Measurements from ENCODE around the gene EPB41L2.
"Not testable (repeated sequence)": the region's sequence is repeated elsewhere in the genome, so short reads cannot be mapped to it uniquely, and the experiment has no call there.

Gene EPB41L2

DNA sequence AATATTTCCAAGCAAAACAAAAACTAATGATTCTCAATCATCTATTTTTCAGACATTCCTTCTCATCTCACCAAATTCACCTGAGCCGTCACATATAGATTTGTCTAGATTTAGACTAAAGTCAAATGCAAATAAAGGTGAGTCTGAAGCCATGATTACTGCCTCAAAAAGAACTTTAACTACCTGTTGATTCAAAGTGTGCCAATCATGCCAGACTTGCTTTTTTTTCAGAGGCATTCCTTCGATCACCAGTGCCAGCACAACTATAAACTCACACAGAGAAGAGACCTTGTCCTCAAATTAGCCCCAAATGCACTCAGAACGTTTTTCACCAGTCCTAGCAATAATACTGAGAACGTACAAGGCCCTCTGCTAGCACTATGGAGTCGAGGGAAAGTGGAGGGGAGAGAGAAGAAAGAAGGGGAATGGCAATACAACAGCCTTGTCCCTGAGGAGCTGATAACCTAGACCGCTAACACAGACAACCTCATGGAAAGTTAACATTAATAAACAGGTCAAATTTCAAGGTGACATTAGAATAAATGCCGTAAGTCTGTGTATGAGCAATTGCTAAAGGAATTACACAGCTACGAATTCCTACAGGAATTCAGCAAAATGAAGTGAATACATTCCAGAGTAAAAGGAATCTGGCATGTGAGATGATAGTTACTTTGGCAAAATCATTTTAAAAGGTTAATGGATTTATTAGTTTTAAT lies 60.9 kb downstream of the EPB41L2 start:
- no peak for DNase-seq

DNA sequence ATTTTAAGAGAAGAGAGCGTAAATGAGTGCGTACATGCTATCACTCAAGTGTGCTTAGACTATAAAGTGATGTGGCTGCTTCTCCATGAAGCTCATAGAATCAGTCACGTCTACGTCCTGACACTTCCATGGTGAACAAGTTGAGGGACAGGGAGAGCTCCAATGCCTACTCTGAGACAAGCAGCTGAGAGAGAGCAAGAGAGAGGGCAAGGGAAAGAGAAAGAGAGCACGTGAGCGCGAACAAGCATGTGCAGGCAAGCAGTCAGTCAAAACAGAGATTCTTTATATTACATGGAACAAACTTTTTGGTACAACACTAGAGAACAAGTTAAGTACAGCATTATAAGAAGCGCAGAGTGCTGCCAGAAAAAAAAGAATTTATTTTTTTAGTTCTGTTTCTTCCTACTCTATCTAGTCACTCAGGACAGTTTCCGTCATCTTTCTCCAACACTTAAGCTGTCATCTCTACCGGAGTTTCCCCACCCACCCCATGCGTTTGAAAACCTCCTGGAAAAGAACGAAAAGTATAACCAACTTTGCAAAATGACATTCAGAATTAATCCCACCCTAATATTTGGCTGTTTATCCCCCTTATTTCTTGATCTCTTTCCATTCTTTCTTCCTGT lies 61.8 kb downstream of the EPB41L2 start:
- DNase-seq: no peak

DNA sequence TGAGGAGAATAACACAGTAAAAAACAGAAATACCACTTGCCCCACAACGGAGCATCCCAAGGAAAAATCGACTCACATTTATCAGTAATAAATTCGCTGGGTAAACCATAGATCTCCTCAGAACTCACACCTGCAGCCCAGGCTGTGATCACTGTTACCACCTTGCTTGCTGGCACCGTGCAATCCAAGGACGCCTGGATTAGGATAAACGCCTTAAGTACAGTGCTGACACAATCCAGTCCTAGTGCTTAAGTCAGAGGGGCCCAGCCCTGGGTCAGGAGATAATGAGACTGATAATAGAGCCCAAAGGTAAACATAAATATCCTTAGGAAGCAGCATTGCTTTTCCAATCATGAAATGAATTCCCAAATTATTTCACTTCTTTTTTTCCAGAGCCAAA lies 62.5 kb downstream of the EPB41L2 start:
- no peak for DNase-seq

DNA sequence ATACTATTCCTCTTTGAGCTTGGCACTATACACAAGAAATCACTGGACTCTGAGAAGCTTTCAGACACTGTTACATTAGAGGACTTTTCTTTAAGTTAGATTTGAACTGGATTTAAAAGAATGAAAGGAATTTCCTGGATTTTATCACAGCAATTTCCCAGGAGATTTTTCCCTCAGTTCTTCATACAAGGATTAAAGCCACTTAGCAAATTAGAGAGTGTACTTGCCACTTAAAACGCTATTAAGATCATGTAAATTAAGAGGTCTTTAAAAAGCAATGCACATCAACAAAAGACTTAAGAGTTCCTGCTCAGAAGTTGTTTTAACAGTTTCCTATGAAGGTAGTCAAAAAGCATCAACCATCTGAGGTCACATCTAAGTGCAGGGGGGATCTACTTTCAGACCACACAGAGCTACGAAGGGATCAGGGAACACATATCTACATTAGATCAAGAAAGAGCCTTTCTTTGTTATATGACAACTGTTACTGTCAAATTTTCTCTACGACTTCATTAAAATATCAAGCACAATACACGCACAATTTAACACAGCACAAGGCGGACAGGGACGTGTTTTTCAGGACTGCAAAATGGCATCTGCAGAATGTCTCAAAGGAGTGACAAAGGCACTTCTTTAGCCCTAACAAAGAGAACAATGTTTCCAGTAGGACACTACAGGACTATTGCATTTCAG lies 65.8 kb downstream of the EPB41L2 start:
- DNase-seq: no peak

DNA sequence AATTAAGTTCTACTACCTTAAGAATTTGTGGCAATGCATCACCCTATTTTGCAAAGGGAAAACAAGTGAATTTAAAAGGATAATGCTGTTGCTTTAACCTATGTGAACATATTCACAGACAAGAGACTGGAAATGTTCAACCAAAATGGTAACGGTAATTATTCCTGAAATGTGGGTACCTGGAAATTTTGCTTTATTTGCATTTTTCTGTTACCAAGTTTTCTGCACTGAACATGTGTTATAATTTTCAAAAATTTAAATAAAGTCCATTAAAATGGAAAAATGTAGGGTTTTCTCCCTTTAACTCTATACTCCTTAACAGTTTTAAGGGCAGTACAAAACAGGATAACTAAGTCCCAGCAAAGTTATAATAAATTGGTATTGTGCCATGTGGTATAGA lies 66.4 kb downstream of the EPB41L2 start:
- DNase-seq: no peak

DNA sequence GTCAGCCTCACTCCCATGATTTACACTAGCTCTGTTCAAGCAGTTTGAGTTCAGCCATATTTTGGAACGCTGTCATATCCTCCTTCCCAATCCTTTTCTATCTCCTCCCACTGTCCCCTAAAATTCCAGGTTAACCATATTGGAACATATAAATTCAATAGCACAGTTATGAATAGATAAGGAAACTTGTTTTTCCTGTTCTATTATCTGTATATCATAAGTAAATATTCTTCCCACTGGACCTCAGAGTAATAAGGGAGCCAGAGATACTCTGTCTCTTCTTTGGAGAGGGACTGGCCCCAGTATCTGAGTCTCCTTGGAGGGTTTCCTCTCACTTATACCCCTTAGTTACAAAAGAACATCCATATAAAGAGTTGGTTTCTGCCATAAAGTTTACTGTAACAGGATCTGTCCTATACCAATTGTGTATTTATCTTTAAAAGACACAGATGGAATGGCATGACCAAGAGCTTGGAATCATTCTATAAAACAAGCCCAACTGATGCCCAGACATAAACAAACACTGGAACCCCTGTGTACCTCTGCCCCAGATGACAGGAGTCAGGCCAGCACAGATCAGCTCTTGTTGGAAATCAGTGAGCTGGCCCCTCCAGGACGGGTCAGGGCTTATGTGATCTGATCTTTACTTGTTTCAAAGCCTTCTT lies 67.1 kb downstream of the EPB41L2 start:
- DNase-seq: no peak

DNA sequence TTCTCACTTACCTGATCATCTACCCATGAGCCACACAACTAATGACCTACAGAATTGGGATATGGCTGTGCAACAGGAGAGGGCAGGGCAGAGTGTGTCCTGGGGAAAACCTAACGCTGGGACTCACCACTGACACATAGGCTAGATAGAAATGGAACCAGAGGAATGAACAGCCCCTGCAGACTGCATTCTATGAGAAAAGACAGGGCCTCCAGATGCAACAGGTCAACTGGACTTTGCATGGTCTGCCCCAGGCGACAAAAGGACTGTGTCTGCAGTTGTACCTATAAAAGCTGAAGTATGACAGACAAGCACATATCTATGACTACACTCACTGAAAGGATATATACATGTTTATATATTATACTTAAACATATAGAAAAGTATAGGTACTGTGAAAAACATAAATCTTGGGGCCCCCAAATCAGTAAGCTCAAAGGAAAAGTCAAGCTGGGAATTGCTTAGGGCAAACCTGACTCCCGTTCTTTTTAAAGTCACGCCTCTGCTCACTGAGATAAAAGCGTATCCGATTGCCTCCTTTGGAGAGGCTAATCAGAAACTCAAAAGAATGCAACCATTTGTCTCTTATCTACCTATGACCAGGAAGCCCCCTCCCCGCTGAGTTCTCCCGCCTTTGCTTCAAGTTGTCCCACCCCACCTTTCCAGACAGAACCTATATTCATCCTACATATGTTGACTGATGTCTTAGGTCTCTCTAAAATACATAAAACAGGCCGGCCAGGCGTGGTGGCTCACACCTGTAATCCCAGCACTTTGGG lies 68.5 kb downstream of the EPB41L2 start:
- no peak for DNase-seq

GRCh38 chr6:130993292-130993765 lies 69.7 kb downstream of the EPB41L2 start:
- DNase-seq: no peak

GRCh38 chr6:130991422-130992137 lies 71.5 kb downstream of the EPB41L2 start:
- DNase-seq: no peak

DNA sequence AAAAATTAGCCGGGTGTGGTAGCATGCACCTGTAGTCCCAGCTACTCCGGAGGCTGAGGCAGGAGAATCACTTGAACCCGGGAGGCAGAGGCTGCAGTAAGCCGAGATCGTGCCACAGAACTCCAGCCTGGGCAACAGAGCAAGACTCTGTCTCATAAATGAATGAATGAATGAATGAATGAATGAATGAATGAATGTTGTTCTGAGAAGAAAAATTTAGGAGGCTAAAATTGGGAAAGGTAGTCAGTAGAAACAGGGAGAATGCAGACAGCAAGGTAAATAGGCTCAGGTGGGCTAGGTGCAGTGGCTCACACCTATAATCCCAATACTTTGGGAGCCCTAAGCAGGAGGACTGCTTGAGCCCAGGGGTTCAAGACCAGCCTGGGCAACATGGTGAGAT lies 75.5 kb downstream of the EPB41L2 start:
- DNase-seq: not testable (repeated sequence)

- no peak for DNase-seq
Measured at GRCh38 chr6:130985115-130985514, 77.9 kb downstream of the EPB41L2 start.

DNA sequence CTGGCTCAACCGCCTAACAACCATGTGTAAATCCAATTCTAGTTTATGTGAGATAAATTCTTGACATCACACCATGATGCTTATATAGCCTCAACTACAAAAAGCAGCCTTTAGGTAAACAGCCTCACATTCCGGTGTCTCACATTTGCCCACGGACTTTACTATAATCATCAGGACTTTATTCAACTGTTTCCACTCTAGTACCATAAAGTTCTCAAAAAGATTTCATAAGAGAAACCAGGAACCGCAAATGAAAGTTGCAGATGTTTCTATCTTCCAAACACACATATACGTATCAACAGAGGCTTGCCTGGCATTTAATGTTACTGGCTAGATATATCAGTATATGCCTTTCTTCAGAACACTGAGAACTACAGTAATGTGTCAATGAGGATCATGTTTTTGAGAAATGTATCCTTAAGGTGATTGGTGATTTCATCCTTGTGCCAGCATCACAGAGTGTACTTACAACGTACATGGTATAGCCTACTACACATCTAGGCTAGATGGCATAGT lies 80.0 kb downstream of the EPB41L2 start:
- no peak for DNase-seq

DNA sequence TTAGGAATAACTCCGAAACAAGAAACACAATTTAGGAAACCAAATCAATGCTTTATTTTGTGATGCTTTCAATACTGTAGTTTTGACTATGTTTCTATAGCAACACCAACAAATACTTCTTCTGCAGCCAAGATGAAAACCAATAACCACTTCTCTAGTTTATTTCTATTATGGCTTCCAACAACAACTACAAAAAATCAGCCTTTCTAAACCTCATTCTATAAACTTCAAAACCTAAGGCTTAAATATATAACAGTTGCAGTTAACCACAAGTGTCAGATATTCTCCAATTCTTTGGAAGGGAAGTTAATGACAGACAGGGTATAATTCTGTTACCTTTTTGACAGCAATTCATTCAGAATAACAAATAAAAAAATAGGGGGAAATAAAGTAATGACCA lies 80.9 kb downstream of the EPB41L2 start:
- no peak for DNase-seq

GRCh38 chr6:130981409-130981808 lies 81.6 kb downstream of the EPB41L2 start:
- no peak for DNase-seq

DNA sequence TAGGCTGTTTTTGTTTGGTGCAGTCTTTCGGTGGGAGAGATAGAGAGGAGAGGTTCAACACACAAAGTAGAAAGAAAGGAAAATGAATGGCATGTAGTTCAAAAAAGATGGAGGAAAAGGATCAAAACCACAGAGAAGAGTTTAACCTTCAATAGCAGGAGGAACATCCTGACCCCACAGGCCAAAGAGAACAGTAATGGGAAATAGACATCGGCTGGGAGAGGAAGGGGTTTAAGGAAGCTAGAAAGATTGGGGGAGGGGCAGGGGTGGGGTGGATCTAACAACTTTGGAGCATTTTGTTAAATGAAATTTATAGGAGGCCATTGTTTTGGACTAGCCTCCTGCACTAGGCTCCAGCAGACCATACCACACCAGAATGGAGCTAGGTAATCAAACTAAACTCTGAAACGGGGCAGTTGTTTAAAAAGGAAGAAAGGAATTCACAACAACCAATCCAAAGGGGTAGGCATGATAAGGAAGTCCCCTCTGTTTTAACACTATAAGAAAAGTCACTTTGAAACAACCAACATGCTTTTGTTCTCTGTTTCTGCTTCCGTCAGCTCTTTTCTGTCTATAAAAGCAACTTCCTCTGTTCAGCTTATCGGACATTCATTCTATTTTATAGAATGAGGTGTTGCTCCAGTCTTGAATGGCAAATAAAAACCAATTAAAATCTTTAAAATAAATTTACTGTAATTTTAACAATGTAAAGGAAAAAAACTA lies 82.6 kb downstream of the EPB41L2 start:
- DNase-seq: no peak

GRCh38 chr6:130978660-130979396 lies 84.2 kb downstream of the EPB41L2 start:
- DNase-seq: no peak

- DNase-seq: no peak
Measured at GRCh38 chr6:130978180-130978579, 84.9 kb downstream of the EPB41L2 start.

GRCh38 chr6:130975325-130975724 lies 87.7 kb downstream of the EPB41L2 start:
- DNase-seq: no peak

DNA sequence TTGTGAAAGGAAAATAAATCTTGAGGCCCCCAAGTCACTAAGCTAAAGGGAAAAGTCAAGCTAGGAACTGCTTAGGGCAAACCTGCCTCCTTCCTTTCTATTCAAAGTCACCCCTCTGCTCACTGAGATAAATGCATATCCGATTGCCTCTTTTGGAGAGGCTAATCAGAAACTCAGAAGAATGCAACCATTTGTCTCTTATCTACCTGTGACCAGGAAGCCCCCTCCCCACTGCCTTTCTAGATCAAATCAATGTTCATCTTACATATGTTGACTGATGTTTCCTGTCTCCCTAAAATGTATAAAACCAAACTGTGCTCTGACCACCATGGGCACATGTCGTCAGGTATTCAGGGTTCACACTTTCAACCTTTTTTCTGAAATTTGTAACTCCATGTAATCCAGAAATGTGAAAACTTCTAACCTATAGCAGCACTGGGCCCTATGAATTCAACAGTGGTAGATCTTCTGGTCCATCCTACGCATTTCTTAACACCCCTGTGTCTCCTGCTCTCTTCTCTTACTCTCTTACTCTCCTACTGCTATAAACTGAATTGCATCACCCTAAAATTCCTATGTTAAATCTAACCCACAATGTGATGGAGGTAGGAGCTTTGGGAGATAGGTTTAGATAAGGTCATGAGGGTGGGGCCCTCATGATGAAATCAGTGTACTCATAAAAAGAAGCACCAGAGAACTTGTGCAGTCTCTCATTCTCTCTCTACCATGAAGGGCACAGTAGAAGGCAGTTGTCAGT lies 89.3 kb downstream of the EPB41L2 start:
- DNase-seq: no peak

Measured in T-helper 1 cell (primary cell).